Loucy (cell line): Measurements from ENCODE around the gene CRAMP1.

Experiments used
- EZH2phosphoT487 ChIP-seq: fragments of 200-600 bp; IDR thresholded peaks from 2 replicates; pipeline ENCODE4 v1.6.1; 2018; ENCODE audit warnings: antibody characterized with exemption, mild to moderate bottlenecking, moderate library complexity, borderline replicate concordance
- TF ChIP-seq, protein P1 (sequence below): fragments of 200-600 bp; sonication (generic); conservative IDR thresholded peaks from 2 replicates; pipeline ENCODE4 v1.5.1; 2014; ENCODE audit warnings: mild to moderate bottlenecking, antibody characterized with exemption, low read length

DNA sequence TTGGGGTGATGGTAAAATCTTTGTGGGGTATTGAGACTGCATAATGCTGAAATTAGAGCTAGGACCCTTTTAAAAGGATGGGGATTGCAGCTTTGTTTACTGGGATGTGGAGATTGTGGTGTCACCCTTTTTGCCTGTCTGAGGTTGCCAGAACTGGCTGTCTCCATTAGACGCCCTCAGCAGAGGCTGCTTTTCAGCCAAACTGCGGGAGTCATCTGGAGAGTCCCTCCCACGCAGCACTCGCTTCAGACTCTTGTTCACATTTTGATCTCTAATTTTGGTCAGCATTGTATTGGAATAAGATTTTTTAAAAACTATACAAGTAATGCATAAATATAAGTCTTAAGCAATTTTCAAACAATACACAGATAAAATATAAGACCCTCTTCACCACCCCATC is 38.0 kb downstream of the CRAMP1 start:
- TF ChIP-seq, protein P1, sequence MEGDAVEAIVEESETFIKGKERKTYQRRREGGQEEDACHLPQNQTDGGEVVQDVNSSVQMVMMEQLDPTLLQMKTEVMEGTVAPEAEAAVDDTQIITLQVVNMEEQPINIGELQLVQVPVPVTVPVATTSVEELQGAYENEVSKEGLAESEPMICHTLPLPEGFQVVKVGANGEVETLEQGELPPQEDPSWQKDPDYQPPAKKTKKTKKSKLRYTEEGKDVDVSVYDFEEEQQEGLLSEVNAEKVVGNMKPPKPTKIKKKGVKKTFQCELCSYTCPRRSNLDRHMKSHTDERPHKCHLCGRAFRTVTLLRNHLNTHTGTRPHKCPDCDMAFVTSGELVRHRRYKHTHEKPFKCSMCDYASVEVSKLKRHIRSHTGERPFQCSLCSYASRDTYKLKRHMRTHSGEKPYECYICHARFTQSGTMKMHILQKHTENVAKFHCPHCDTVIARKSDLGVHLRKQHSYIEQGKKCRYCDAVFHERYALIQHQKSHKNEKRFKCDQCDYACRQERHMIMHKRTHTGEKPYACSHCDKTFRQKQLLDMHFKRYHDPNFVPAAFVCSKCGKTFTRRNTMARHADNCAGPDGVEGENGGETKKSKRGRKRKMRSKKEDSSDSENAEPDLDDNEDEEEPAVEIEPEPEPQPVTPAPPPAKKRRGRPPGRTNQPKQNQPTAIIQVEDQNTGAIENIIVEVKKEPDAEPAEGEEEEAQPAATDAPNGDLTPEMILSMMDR, result no peak
- no peak for TF ChIP-seq EZH2phosphoT487
